GM18505 (cell line): Measurements from ENCODE around the gene POLRMT.

ENCODE experiments used
- ATAC-seq: cut with Tn5 transposase; IDR thresholded peaks from one replicate; pipeline ENCODE4 v1.9.1; 2021; ENCODE audit not compliant: unreplicated experiment
- POLR2A ChIP-seq: IDR thresholded peaks from 4 replicates; pipeline ENCODE4 v1.6.1; 2011; ENCODE audit warnings: borderline replicate concordance; ENCODE audit not compliant: insufficient read depth, insufficient read length; ENCODE audit errors: extremely low read depth

The POLRMT gene

DNA sequence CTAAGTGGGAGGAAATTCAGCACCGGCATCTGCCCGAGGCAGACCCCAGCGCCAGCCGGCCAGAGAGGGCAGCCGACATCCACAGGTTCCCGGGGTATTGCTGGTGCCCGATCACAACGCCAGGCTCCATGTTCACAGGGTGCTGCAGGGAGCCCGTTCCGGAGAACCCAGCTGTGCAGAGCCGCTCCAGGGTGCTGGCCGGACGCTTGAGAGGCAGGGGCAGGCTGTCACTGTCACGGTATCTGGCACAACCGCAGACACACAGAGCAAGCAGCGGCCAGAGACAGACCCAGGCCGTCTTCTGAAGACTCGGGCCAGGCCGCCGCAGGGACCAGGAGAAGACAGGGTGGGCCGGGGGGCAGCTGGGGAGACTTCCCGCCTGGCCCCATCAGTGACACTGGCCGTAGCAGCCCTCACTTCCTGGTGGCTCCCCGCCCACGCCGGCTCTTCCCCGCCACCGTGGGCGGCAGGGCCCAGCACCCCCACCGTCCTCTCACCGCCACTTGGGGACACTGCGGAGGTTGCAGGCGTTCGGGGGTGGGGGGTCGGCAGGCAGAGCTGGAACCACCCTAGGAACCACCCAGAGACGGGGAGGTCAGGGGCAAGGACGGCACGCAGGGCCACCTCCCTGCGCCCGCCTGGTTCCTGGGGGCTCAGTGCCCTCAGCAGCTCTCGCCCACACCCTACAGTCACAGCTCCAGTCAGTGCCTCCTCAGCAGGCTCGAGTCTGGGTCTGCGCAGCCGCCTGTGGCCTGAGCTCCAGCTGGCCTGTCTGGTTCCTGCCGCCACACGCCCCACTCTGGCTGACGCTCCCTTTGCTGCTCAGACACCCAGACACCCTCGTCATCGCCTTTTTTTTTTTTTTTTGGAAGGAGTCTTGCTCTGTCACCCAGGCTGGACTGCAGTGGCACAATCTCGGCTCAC, 25.8 kb upstream of the POLRMT start:
- no peak for ATAC-seq
- TF ChIP-seq POLR2A, result no peak

DNA sequence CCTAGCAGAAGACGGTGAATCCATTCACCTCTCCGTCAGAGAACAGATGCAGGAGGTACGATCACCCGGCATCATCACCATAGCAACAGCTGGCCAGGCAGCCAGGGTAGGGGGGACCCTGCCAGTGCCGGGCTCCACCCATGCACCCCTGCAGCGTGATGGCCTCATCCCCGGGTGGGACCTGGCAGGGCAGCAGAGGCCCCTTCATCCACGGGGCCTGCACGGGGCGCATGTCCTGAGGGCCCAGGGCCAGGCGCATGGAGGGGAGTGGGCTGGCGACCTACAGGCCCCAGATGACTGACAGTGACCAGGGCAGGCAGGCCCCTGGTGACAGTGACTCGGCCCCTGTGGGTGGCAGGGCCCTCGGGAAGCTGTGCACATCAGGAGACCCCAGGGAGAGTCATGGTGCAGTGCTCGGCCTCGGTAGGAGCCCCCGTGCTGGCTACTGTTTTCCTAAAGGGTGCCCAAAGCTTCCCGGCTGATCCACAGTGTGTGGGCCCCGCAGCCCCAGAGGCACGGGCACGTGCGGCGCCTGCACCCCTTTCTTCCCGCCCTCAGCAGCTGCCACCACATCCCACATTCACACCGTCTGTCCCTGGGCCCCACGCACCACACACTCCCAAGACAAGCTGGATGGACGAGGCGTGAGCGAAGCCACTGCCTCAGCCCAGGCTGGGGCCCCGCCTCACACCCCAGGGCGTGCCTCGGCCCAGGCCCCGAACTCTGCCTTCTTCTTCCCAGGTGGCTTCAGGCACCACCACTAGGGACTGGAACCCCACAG, 24.9 kb upstream of the POLRMT start:
- TF ChIP-seq POLR2A, result no peak
- no peak for ATAC-seq

DNA sequence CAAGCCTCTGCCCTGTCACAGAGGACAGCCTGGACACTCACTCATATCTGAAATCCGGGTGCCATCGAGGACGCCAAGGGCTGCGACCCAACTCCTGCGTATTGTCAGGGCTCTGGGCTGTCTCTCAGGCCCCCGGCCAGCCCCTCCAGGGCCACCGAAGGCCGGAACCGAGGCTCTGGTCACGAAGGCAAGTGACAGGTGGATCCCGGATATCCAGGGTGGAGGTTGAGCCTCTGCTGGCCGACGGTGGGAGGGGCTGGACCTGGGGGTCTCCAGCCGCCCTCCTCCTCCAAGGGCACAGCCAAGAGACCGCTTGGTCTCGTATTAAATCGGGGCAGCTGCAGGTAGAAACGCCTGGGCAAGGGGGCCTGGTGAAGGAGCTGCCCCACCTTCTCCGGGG, 24.3 kb upstream of the POLRMT start:
- TF ChIP-seq POLR2A, result no peak
- ATAC-seq, result no peak

DNA sequence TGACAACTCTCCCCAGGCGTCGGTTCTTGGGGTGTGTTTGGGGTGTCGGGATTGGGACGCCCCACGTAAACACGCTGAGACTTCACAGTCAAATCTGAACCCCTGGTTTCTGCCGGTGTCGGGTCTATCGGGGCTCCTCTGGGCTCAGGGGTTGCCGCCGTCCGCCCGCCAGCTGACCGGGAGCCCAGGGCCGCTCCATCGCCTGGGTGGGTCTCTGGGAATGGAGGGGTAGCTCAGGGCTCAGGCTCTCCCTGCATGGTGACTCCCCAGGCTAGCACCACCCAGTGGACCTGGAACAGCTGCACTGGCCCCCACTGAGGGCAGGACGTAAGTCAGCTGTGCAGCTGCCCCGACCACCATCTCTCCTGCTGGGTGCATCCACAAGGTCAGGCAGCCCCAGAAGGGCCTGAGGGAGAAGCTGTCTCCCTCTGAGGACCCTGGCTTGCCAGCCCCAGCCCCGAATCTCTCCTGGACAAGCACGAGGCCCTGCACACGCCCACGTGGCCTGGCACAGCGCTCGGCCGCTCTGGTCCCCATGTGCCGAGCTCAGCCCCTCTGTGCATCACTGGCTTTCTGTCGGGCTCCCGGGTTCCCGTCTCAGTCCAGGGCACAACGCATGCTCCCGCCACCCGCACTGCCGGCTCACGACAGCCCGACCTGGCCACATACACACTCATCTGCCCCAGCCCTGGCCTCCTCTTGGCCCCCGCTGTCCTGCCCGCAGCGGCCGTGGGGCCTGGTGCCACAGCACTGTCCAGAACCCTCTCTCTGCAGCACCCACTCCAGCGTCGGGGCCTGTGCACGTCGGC, 23.6 kb upstream of the POLRMT start:
- no peak for TF ChIP-seq POLR2A
- no peak for ATAC-seq

DNA sequence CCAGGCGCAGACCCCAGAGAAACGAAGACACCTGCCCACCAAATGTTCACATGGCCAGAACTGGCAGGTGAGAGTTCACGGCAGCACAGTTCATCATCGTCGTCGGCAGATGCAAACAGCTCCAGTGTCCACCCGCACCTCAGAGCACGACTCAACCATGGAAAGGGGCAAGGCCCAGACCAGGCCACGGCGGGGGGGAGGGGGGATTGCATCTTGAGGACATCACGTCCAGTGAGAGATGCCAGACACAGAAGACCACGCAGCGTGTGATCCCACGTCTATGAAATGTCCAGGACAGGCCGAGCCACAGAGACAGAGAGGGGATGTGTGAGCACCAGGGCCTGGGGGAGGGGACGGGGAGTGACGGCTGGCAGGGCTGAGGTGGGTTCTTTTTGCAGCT, 22.4 kb upstream of the POLRMT start:
- no peak for TF ChIP-seq POLR2A
- no peak for ATAC-seq

DNA sequence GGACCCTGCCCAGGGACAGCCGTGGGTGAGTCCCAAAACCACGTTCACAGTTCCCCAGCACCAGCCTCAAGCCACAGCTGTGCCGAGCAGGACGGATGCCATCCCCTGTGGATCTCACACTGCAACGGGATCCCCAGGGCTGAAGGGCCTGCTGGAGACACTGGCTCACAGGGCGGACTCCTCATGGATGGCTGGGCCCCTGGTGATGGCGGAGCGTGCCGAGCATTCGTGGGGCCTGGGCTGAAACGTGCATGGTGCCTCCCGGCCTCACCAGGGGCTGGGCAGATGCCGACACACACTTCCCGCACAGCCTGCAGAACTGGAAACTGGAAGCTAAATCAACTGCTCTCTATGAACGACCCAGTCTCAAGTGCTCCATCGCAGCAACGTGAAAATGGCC, 20.1 kb upstream of the POLRMT start:
- TF ChIP-seq POLR2A, result no peak
- no peak for ATAC-seq

DNA sequence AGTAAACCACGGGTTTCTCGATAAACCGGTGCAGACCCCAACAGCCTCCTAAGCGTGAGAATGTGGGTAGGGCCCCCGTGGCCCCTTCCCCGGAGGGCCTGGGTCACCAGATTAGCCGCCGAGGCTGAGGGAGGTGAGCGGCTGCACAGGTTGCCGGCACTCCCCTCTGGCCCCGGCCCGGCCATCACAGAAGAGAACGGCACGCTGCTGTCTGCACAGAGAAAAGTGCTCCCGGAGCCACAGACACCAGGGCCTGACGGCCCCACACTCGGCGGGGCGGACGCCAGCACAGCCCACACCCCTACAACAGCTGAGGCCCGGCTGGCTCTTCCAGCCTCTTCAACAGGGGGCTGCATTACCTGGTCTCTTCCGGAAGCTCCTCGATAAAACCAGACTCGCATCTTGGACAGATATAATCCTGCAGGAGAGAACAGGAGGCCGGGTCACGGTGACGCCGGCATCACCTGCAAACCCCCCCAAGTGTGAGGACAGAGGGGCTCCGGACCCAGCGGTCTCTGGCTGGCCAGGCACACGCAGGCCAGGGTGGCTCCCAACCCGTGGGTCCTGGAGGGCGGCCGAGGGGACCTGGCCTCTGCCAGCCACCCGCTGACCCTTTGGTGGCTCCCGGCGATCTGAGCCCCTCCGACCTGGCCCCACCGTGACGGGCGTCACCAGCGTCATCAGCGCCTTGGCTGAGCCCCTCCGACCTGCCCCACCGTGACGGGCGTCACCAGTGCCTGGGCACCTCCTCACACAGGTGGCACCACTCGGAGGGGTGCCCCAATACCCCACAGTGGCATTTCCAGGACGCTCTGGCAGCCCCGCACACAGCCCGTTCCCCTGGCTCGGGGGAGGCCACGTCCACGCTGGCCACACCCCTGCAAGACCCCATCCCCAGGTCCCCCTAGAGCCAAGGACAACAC, 19.4 kb upstream of the POLRMT start:
- TF ChIP-seq POLR2A, result no peak
- no peak for ATAC-seq

DNA sequence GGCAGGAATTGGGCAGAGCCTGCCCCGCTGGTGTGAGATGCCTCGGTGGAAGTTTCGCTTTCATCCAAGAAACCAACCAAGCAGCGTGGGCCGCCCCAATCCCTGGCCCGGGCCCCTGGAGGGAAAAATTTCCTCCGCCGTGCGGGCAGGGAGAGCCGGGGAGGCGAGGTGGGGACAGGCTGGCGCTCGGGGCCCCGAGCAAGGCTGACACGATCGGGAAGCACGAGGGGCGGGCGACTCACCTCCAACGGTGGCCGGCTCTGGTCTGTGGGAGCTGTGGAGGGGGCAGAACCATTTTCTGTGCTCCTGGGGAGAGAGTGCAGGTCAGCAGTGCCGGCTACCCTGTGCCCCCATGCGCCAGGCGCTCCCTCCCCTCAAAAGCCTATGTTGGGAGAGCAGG, 18.7 kb upstream of the POLRMT start:
- no peak for ATAC-seq
- no peak for TF ChIP-seq POLR2A

DNA sequence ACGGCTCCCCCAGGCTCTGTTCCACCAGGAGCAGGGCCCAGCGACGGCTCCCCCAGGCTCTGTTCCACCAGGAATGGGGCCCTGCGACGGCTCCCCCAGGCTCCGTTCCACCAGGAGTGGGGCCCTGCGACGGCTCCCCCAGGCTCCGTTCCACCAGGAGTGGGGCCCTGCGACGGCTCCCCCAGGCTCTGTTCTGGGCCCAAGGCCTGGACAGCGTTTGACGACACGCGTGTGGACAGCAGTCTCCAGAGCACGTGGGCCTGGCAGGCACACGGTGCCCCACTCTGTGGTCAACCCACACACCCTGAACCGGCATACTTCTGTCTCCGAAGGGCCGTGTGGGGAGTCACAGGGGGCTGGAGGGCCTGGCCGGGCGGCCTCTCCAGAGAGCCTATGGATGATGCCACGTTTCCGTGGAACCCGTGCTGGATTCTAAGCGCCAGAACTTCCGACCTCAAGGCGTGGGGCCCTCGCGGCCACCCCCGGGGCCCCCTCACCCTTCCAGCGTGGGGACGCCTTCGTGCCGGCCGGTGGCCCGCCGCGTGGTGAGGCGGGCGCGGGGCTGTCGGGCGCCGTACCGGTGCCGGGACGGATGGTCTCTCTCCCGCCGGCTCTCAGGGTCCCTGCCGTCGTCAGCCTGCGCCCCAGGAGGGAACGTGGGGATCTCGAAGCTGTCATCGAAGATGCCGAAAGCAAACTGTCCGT, 17.9 kb upstream of the POLRMT start:
- TF ChIP-seq POLR2A, result no peak
- ATAC-seq, result no peak

DNA sequence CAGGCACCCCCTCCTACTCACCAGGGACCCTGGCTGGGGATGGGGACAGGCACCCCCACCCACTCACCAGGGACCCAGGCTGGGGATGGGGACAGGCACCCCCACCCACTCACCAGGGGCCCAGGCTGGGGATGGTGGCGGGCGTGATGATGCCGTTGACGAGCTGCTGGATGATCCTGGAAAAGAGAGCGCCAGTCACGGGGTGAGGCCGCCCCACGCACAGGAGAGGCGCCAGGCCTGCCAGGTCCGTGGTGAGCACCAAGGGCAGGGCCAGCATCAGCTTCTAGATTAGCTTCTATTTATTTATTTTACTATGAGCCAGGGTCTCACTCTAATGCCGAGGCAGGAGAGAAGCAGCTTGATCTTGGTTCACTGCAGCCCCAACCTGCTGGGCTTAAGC, 16.8 kb upstream of the POLRMT start:
- TF ChIP-seq POLR2A, result no peak
- ATAC-seq, result no peak

DNA sequence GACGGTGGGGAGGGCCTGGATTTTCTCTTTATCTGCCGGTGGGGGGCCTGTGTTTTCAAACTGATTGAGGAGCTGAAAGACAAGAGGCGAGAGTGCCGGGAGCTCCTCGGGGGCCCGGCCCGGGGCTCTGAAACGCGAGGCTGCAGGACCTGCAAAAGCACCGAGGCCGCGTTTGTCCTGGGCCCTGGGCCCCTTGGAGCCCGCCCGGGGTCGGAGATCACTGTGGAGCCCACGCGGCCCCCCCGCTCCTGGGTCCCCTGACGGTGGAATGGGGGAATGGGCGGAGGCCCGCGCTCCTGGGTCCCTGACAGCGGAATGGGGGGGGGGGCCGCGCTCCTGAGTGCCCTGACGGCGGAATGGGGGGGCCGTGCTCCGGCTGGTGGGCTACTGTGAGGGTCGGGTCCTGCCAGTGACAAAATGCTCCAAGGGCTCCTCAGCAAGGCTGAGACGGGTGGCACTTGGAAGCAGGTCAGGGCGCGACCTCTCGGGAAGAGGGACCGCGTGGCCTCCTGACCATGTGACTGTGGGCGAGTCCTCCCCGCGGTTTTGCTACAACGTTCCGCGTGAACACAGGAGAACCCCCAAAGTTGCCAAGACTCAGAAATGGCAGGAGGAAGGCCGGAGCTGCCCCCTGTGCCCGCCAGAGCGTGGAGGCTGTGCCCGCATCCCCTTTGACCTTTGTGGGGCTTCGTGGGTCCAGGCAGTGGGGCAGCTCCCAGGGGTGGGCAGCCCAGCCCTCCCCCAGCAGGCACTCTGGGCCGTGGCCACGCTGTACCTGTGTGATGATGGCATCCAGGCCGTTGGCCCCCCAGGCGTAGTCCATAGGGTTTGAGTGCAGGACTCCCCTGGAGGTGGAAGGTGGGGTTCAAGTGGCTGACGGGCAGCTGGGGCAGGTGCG, 15.8 kb upstream of the POLRMT start:
- no peak for TF ChIP-seq POLR2A
- no peak for ATAC-seq
